GM12875 (cell line): Measurements from ENCODE around the gene DSP.

ENCODE experiments used
- H3K4me3 ChIP-seq: one replicate; pipeline ENCODE4 v1.5.1; 2011; ENCODE audit warnings: low read depth, low read length, control low read depth
- CTCF ChIP-seq: IDR thresholded peaks from 2 replicates; pipeline ENCODE4 v1.5.1; 2011; ENCODE audit warnings: low read depth, mild to moderate bottlenecking, control low read depth, inconsistent platforms, low read length, moderate library complexity, borderline replicate concordance; ENCODE audit not compliant: insufficient read depth

The DSP gene

DNA sequence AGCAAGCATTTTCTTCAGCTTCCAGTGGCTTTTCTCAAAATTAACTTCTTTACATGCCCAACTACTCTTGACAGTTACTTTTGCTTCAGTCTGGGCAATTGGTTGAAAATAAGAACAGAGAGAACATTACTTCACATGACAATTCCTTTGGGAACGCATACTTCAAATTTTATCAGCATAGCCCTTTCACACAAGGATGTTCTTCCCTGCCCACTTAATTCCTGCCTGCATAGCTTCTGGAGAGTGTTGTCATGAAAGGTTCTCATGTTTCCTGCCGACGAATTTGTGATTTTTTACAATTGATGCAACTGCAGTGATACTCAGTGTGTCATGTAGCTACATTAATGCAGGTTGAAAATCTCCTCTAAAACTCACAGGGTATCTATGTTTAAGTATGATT is 26.6 kb downstream of the DSP start:
- H3K4me3 ChIP-seq, result no peak overlapping the region
- no peak for TF ChIP-seq CTCF

DNA sequence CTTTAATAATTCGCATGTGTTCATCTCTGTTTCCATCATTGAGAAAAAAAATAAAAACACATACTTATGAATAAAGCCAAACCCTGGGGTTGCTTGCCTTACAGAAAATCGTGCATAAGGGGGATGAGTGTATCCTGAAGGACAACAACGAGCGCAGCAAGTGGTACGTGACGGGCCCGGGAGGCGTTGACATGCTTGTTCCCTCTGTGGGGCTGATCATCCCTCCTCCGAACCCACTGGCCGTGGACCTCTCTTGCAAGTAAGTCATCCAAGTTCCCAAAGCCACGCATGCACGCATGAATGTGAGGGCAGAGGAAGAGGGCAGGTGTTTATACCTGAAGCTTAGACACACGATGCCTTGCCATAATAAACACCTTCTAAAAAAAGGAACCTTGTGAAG is 27.6 kb downstream of the DSP start:
- TF ChIP-seq CTCF, result no peak
- no peak overlapping the region for H3K4me3 ChIP-seq

DNA sequence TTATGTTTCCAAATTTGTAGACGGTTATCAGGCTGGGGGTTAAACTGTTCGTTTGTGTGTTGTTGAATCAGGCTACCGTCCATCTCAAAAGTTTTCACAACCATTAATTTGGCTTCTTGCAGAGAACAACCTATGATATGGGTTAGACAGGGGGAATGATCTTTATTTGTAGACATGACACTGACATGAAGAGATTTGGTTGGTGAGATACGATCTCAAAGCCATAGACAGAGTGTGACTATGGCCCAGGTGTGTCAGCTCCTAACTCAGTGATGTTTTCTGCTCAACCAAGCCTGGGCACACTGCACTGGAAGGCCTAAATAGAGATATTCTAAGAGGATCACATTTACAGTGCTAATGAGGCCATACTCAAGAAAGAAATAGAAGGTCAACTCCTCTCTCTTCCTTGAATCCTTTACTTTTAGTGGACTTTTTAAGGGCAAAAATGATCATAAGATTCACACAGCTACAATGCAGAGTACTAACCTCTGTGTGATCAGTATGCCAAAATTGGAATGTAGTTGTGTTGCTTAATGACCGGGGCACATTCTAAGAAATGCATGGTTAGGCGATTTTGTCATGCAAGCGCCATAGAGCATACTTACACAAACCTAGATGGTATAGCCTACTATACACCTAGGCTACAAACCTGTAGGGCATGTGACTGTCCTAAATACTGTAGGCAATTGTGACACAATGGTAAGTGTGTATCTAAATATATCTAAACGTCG is 30.9 kb downstream of the DSP start:
- no peak for TF ChIP-seq CTCF
- no peak overlapping the region for H3K4me3 ChIP-seq

- no peak for TF ChIP-seq CTCF
- H3K4me3 ChIP-seq, result no peak overlapping the region
Observed at GRCh38 chr6:7574500-7574899, 33.0 kb downstream of the DSP start.

GRCh38 chr6:7578516-7578915 is 37.0 kb downstream of the DSP start:
- H3K4me3 ChIP-seq, result no peak overlapping the region
- TF ChIP-seq CTCF, result no peak

GRCh38 chr6:7578931-7579330 is 37.5 kb downstream of the DSP start:
- TF ChIP-seq CTCF, result no peak
- H3K4me3 ChIP-seq, result no peak overlapping the region

DNA sequence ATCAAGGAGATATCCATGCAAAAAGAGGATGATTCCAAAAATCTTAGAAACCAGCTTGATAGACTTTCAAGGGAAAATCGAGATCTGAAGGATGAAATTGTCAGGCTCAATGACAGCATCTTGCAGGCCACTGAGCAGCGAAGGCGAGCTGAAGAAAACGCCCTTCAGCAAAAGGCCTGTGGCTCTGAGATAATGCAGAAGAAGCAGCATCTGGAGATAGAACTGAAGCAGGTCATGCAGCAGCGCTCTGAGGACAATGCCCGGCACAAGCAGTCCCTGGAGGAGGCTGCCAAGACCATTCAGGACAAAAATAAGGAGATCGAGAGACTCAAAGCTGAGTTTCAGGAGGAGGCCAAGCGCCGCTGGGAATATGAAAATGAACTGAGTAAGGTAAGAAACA is 38.4 kb downstream of the DSP start:
- no peak for TF ChIP-seq CTCF
- no peak overlapping the region for H3K4me3 ChIP-seq
